ENCODE measurements around the gene LSM4. TPM values are rescaled to one million over a fixed set of nuclear protein-coding genes. Genes with fewer than 3 reads are reported as not detected.

LSM4 gene
- total and polyA plus RNA-seq, 2 of the 13 experiments (the other 11 are each of a cell fraction or from before 2014, with no cell fraction given): 65.8 to 166 TPM

DNA sequence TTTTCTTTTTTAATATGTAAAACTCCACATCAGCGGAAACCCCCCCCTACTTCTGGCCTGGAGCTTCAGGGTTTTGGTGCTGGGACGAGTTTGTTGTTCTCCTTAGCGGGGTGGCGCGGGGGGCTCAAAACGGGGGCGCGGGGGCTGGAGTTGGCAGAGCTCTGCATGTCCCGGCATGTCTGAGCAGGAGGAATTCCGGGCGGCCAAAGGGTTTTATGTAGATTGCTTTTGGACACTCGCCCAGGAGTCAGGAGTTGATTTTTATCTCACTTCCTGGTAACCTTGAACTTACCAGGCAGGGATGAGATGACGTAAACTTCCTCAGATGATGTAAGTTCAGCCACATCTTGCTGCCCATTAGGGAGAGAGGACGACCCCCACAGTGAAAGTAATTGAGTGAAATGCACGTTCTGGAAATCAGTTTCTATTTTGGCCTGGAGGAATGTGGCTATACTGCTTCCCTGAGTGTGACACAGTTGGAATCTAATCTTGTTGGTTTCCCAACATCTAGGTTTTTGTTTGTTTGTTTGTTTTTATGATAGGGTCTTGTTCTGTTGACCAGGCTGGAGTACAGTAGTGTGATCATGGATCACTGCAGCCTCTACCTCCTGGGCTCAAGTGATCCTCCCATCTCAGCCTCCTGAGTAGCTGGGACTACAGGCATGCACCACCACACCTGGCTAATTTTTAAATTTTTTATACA lies 42.1 kb upstream of the LSM4 start (continued):
- TF ChIP-seq ZNF430 (CRISPR knock-in tag; IDR thresholded peaks at IDR 0.05) (0 out of 2 replicates have a peak, but pooled peaks have one; percentile 22), CHD2 (IDR thresholded peaks at IDR 0.05; ENCODE audit: low read depth, low read length) (no peak), KDM2A (CRISPR knock-in tag; IDR thresholded peaks at IDR 0.05; ENCODE audit: borderline replicate concordance, low read depth) (no peak), FOXM1 (CRISPR knock-in tag; IDR thresholded peaks at IDR 0.05) (no peak), HNRNPLL (IDR thresholded peaks at IDR 0.05; ENCODE audit: low read depth, low read length, poor library complexity, severe bottlenecking) (no peak), HNRNPL (IDR thresholded peaks at IDR 0.05; ENCODE audit: low read depth, low read length) (no peak), ZNF256 (CRISPR knock-in tag; conservative IDR thresholded peaks at IDR 0.05) (no peak), ZFP82 (CRISPR knock-in tag; IDR thresholded peaks at IDR 0.05; ENCODE audit: borderline replicate concordance) (no peak), ZNF317 (CRISPR knock-in tag; IDR thresholded peaks at IDR 0.05) (no peak), CENPX (CRISPR knock-in tag; IDR thresholded peaks at IDR 0.05) (no peak), ZNF274 (CRISPR knock-in tag; IDR thresholded peaks at IDR 0.05) (no peak), JARID2 (CRISPR knock-in tag; IDR thresholded peaks at IDR 0.05; ENCODE audit: insufficient replicate concordance) (no peak), ZNF564 (CRISPR knock-in tag; IDR thresholded peaks at IDR 0.05) (no peak), ZNF598 (CRISPR knock-in tag; IDR thresholded peaks at IDR 0.05; ENCODE audit: borderline replicate concordance) (no peak), ZNF850 (CRISPR knock-in tag; conservative IDR thresholded peaks at IDR 0.05) (no peak), ZNF335 (CRISPR knock-in tag; IDR thresholded peaks at IDR 0.05) (peak; percentile 52; the same call in 1 of the 2 replicates), SIX1 (CRISPR knock-in tag; IDR thresholded peaks at IDR 0.05; ENCODE audit: borderline replicate concordance) (peak; percentile 31; the same call in 1 of the 2 replicates), POGZ (CRISPR knock-in tag; IDR thresholded peaks at IDR 0.05) (no peak), ZFAT (CRISPR knock-in tag; conservative IDR thresholded peaks at IDR 0.05) (no peak), ZNF619 (CRISPR knock-in tag; IDR thresholded peaks at IDR 0.05) (no peak)
- TF ChIP-seq, protein P1, sequence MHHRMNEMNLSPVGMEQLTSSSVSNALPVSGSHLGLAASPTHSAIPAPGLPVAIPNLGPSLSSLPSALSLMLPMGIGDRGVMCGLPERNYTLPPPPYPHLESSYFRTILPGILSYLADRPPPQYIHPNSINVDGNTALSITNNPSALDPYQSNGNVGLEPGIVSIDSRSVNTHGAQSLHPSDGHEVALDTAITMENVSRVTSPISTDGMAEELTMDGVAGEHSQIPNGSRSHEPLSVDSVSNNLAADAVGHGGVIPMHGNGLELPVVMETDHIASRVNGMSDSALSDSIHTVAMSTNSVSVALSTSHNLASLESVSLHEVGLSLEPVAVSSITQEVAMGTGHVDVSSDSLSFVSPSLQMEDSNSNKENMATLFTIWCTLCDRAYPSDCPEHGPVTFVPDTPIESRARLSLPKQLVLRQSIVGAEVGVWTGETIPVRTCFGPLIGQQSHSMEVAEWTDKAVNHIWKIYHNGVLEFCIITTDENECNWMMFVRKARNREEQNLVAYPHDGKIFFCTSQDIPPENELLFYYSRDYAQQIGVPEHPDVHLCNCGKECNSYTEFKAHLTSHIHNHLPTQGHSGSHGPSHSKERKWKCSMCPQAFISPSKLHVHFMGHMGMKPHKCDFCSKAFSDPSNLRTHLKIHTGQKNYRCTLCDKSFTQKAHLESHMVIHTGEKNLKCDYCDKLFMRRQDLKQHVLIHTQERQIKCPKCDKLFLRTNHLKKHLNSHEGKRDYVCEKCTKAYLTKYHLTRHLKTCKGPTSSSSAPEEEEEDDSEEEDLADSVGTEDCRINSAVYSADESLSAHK (CRISPR knock-in tag; IDR thresholded peaks at IDR 0.05; ENCODE audit: borderline replicate concordance): no peak
- TF ChIP-seq, protein P2, sequence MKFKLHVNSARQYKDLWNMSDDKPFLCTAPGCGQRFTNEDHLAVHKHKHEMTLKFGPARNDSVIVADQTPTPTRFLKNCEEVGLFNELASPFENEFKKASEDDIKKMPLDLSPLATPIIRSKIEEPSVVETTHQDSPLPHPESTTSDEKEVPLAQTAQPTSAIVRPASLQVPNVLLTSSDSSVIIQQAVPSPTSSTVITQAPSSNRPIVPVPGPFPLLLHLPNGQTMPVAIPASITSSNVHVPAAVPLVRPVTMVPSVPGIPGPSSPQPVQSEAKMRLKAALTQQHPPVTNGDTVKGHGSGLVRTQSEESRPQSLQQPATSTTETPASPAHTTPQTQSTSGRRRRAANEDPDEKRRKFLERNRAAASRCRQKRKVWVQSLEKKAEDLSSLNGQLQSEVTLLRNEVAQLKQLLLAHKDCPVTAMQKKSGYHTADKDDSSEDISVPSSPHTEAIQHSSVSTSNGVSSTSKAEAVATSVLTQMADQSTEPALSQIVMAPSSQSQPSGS (CRISPR knock-in tag; IDR thresholded peaks at IDR 0.05): peak; percentile 100
- TF ChIP-seq, protein P3, sequence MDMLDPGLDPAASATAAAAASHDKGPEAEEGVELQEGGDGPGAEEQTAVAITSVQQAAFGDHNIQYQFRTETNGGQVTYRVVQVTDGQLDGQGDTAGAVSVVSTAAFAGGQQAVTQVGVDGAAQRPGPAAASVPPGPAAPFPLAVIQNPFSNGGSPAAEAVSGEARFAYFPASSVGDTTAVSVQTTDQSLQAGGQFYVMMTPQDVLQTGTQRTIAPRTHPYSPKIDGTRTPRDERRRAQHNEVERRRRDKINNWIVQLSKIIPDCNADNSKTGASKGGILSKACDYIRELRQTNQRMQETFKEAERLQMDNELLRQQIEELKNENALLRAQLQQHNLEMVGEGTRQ (IDR thresholded peaks at IDR 0.05; ENCODE audit: low read depth, low read length): no peak
- TF ChIP-seq, protein P3 (CRISPR knock-in tag; IDR thresholded peaks at IDR 0.05; ENCODE audit: borderline replicate concordance): no peak
